K562 (cell line): ENCODE data around the gene NEDD1. TPM values are rescaled to one million over a fixed set of nuclear protein-coding genes. Genes with fewer than 3 reads are reported as not detected.

ENCODE experiments used
- ATAC-seq: fragments of 200-7000 bp; cut with Tn5 transposase; 3 replicates; pipeline ENCODE4 v1.9.1; 2020; ENCODE audit warnings: moderate library complexity
- BruUV-seq: library from RNA; stranded (reverse); fragments of 400-500 nt; replicated peaks from 2 replicates; lab custom pipeline; 2021; lab: Mats Ljungman, UMichigan
- CTCF ChIA-PET: fragments of 300-600 bp; formaldehyde crosslinking; extraction: SDS; loops from one replicate; lab custom pipeline; 2021; ENCODE audit warnings: low intra/inter-chr PET ratio; lab: Yijun Ruan, JAX
- POLR2A ChIA-PET: fragments of 300-600, 350-650 bp; sonication (Branson Sonifier 250); formaldehyde crosslinking; extraction: SDS; loops from one replicate; lab custom pipeline; 2021; ENCODE audit warnings: antibody characterized with exemption, inconsistent platforms; lab: Yijun Ruan, JAX
- DNase-seq, 4 experiments: peaks; one replicate each; pipeline versions ENCODE4 v3.0.0 to v3.0.0-alpha.2; 2011 to 2018; ENCODE audit warnings: low spot score in 3 of 4, mixed read lengths in 3 of 4; ENCODE audit errors: extremely low read depth in 1 of 4
- FAIRE-seq: peaks from 2 replicates; lab custom pipeline; 2011; peaks lifted over from hg19 to GRCh38; lab: Jason Lieb, UNC
- H2AFZ ChIP-seq: 2 replicates; pipeline ENCODE4 v1.6.0; 2011; ENCODE audit warnings: low read depth, low read length, control low read depth, inconsistent platforms
- H3K27ac ChIP-seq: fragments of 200-600 bp; 3 replicates; pipeline ENCODE4 v1.8.0; 2011; ENCODE audit warnings: low read depth, mild to moderate bottlenecking, control low read depth, inconsistent platforms, low read length, moderate library complexity, mixed read lengths; ENCODE audit errors: extremely low read depth
- H3K27me3 ChIP-seq, 2 experiments: fragments of 300-600 bp in 1 of 2; 2 replicates in 1 of 2; 3 replicates in 1 of 2; pipeline versions ENCODE4 v1.6.0 to v1.8.0; 2011; ENCODE audit warnings: inconsistent platforms in 2 of 2, low read length in 2 of 2, mild to moderate bottlenecking in 1 of 2, mixed read lengths in 1 of 2, moderate library complexity in 1 of 2; ENCODE audit not compliant: control insufficient read depth in 2 of 2, insufficient read depth in 2 of 2
- H3K36me3 ChIP-seq: fragments of 300-600 bp; 3 replicates; pipeline ENCODE4 v1.8.0; 2011; ENCODE audit warnings: mild to moderate bottlenecking, low read length, inconsistent platforms; ENCODE audit not compliant: control insufficient read depth, insufficient read depth
- H3K4me1 ChIP-seq, 2 experiments: fragments of 200-600 bp in 1 of 2; replicated peaks in 1 of 2; 2 replicates in 1 of 2; 3 replicates in 1 of 2; pipeline versions ENCODE4 v1.5.1 to v1.8.0; 2011; ENCODE audit warnings: inconsistent platforms in 2 of 2, low read length in 2 of 2, mild to moderate bottlenecking in 1 of 2, mixed read lengths in 1 of 2, moderate library complexity in 1 of 2; ENCODE audit not compliant: control insufficient read depth in 2 of 2, insufficient read depth in 2 of 2
- H3K4me2 ChIP-seq: 2 replicates; pipeline ENCODE4 v1.6.1; 2011; ENCODE audit warnings: low read length, control low read depth, inconsistent platforms, mixed read lengths; ENCODE audit not compliant: insufficient read depth
- H3K4me3 ChIP-seq: fragments of 200-600 bp; sonication (generic), shearing (Covaris generic); 2 replicates; pipeline ENCODE4 v1.5.1; 2016; ENCODE audit warnings: control low read depth, inconsistent platforms
- H3K79me2 ChIP-seq: fragments of 200-600 bp; 3 replicates; pipeline ENCODE4 v1.8.0; 2011; ENCODE audit warnings: low read length, inconsistent platforms; ENCODE audit not compliant: control insufficient read depth, insufficient read depth
- H3K9ac ChIP-seq, 2 experiments: 2 replicates each; pipeline versions ENCODE4 v1.6.0 to v1.6.1; 2011; ENCODE audit warnings: low read depth in 2 of 2, low read length in 2 of 2, control low read depth in 1 of 2, inconsistent platforms in 1 of 2, mild to moderate bottlenecking in 1 of 2, mixed read lengths in 1 of 2; ENCODE audit not compliant: insufficient read depth in 1 of 2
- H3K9me1 ChIP-seq: one replicate; pipeline ENCODE4 v1.6.0; 2011; ENCODE audit warnings: inconsistent platforms, mild to moderate bottlenecking, low read length, moderate library complexity; ENCODE audit not compliant: control insufficient read depth, insufficient read depth
- H3K9me3 ChIP-seq: replicated peaks from 2 replicates; pipeline ENCODE4 v1.5.1; 2011; ENCODE audit warnings: low read depth, low read length, inconsistent platforms; ENCODE audit not compliant: control insufficient read depth, insufficient read depth
- H4K20me1 ChIP-seq: replicated peaks from 2 replicates; pipeline ENCODE4 v1.6.1; 2011; ENCODE audit warnings: low read length, inconsistent platforms, mixed read lengths; ENCODE audit not compliant: control insufficient read depth, insufficient read depth
- GATAD2B ChIP-seq: fragments of 450-650 bp; IDR thresholded peaks from 2 replicates; pipeline ENCODE4 v1.6.1; 2017; ENCODE audit warnings: mild to moderate bottlenecking, borderline replicate concordance
- HDAC1 ChIP-seq, 2 experiments: fragments of 450-650 bp; IDR thresholded peaks; 2 replicates each; pipeline ENCODE4 v1.6.1; 2016 to 2017; ENCODE audit warnings: inconsistent platforms in 1 of 2, mild to moderate bottlenecking in 1 of 2, moderate library complexity in 1 of 2
- HDAC3 ChIP-seq: fragments of 450-650 bp; IDR thresholded peaks from 2 replicates; pipeline ENCODE4 v1.6.1; 2018; ENCODE audit warnings: borderline replicate concordance, mild to moderate bottlenecking, moderate library complexity; ENCODE audit not compliant: partially characterized antibody
- HNRNPK ChIP-seq: fragments of 200-400 bp; formaldehyde crosslinking; IDR thresholded peaks from one replicate; pipeline ENCODE4 v1.6.1; 2018; ENCODE audit warnings: mild to moderate bottlenecking, low read depth, low read length; ENCODE audit not compliant: poor library complexity, severe bottlenecking
- MAFK ChIP-seq: IDR thresholded peaks from 2 replicates; pipeline ENCODE4 v1.6.1; 2011; ENCODE audit warnings: low read length, improper control_type of control experiment
- MCM3 ChIP-seq: fragments of 450-650 bp; IDR thresholded peaks from 2 replicates; pipeline ENCODE4 v1.6.1; 2016
- U2AF1 ChIP-seq: fragments of 200-400 bp; formaldehyde crosslinking; optimal IDR thresholded peaks from 2 replicates; pipeline ENCODE3; 2017; ENCODE audit warnings: mild to moderate bottlenecking, low read depth, low read length, moderate library complexity
- ZNF197 ChIP-seq: fragments of 200-800 bp; sonication (Bioruptor generic); IDR thresholded peaks from 2 replicates; pipeline ENCODE4 v1.6.1; 2016; ENCODE audit warnings: low read depth, missing genetic modification characterization, missing compliant biosample characterization
- ZNF766 ChIP-seq: fragments of 200-800 bp; sonication (Bioruptor generic); conservative IDR thresholded peaks from 2 replicates; pipeline ENCODE4 v1.6.1; 2016; ENCODE audit warnings: missing genetic modification characterization, missing compliant biosample characterization
- WGBS: fragments of 100-300 bp; shearing (Covaris generic); methylation state at CpG from one replicate; pipeline ENCODE4 v1.1.6; 2016; ENCODE audit warnings: low coverage, mixed read lengths; ENCODE audit not compliant: insufficient coverage; ENCODE audit errors: missing lambda C conversion rate; 5-methylcytosine and 5-hydroxymethylcytosine counted together
- in situ Hi-C: fragments of 300-500 bp; cut with MboI; formaldehyde crosslinking; loops from 4 replicates; pipeline ENCODE4 v1.15.0; 2018; ENCODE audit warnings: inconsistent platforms, mixed read lengths
- intact Hi-C: fragments of 100-400 bp; cut with micrococcal nuclease; formaldehyde crosslinking; loops from 2 replicates; pipeline ENCODE4 v1.14.2; 2022
- polyA plus RNA-seq, 8 experiments: library from polyadenylated mRNA; depleted of rRNA in 4 of 8; stranded (reverse) in 5 of 8; unstranded in 3 of 8; fragments of >200 nt; fragmentation: Nextera tagmentation in 2 of 8; fragmentation: Illumina TruSeq in 1 of 8; extraction: Ambion mirVana in 2 of 8; extraction: Trizol in 1 of 8; gene quantifications; 2 replicates each; pipeline versions ENCODE4 v1.2.1 to v1.2.3, GENCODE V29; 2011 to 2014; ENCODE audit warnings: inconsistent platforms in 1 of 8, missing spikeins in 1 of 8
- total RNA-seq, 7 experiments: library from RNA; depleted of rRNA in 6 of 7; stranded (reverse); fragments of >200 nt in 6 of 7; fragmentation: Illumina TruSeq in 2 of 7; extraction: Trizol in 2 of 7; gene quantifications; 2 replicates each; pipeline versions ENCODE4 v1.2.1 to v1.2.3, GENCODE V29; 2011 to 2021; ENCODE audit warnings: low replicate concordance in 1 of 7
- TF ChIP-seq, protein P1 (sequence below): fragments of 250-450 bp; sonication (Bioruptor Pico); IDR thresholded peaks from 2 replicates; pipeline ENCODE4 v1.4.0; 2020
- TF ChIP-seq, protein P2 (sequence below): fragments of 250-450 bp; sonication (Bioruptor Pico); IDR thresholded peaks from 2 replicates; pipeline ENCODE4 v1.8.0; 2021; ENCODE audit warnings: moderate library complexity, mild to moderate bottlenecking, inconsistent platforms
- TF ChIP-seq, protein P3 (sequence below): fragments of 450-650 bp; formaldehyde crosslinking; IDR thresholded peaks from 2 replicates; pipeline ENCODE4 v1.4.0; 2020; ENCODE audit warnings: mild to moderate bottlenecking, moderate library complexity
- TF ChIP-seq, protein P4 (sequence below): fragments of 250-450 bp; sonication (Bioruptor Pico); IDR thresholded peaks from 2 replicates; pipeline ENCODE4 v1.8.0; 2021; ENCODE audit warnings: borderline replicate concordance, mild to moderate bottlenecking, moderate library complexity; ENCODE audit not compliant: poor library complexity, severe bottlenecking

Gene NEDD1
- total and polyA plus RNA-seq, 9 of the 15 experiments (the other 6 are each of a cell fraction or from before 2014, with no cell fraction given), result 7.5 to 29.3 (median 14.8) TPM

GRCh38 chr12:96864335-96864734, 42.7 kb upstream of the NEDD1 start:
- in situ Hi-C loops, result no loop called here
- no peak for TF ChIP-seq HDAC1 (IDR thresholded peaks at IDR 0.05)
- TF ChIP-seq MCM3, result no peak
- TF ChIP-seq ZNF197 (CRISPR knock-in tag), result no peak
- TF ChIP-seq, protein P1, sequence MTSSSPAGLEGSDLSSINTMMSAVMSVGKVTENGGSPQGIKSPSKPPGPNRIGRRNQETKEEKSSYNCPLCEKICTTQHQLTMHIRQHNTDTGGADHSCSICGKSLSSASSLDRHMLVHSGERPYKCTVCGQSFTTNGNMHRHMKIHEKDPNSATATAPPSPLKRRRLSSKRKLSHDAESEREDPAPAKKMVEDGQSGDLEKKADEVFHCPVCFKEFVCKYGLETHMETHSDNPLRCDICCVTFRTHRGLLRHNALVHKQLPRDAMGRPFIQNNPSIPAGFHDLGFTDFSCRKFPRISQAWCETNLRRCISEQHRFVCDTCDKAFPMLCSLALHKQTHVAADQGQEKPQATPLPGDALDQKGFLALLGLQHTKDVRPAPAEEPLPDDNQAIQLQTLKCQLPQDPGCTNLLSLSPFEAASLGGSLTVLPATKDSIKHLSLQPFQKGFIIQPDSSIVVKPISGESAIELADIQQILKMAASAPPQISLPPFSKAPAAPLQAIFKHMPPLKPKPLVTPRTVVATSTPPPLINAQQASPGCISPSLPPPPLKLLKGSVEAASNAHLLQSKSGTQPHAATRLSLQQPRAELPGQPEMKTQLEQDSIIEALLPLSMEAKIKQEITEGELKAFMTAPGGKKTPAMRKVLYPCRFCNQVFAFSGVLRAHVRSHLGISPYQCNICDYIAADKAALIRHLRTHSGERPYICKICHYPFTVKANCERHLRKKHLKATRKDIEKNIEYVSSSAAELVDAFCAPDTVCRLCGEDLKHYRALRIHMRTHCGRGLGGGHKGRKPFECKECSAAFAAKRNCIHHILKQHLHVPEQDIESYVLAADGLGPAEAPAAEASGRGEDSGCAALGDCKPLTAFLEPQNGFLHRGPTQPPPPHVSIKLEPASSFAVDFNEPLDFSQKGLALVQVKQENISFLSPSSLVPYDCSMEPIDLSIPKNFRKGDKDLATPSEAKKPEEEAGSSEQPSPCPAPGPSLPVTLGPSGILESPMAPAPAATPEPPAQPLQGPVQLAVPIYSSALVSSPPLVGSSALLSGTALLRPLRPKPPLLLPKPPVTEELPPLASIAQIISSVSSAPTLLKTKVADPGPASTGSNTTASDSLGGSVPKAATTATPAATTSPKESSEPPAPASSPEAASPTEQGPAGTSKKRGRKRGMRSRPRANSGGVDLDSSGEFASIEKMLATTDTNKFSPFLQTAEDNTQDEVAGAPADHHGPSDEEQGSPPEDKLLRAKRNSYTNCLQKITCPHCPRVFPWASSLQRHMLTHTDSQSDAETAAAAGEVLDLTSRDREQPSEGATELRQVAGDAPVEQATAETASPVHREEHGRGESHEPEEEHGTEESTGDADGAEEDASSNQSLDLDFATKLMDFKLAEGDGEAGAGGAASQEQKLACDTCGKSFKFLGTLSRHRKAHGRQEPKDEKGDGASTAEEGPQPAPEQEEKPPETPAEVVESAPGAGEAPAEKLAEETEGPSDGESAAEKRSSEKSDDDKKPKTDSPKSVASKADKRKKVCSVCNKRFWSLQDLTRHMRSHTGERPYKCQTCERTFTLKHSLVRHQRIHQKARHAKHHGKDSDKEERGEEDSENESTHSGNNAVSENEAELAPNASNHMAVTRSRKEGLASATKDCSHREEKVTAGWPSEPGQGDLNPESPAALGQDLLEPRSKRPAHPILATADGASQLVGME (CRISPR knock-in tag), result no peak
- TF ChIP-seq MAFK, result no peak
- no peak for TF ChIP-seq ZNF766 (CRISPR knock-in tag)
- TF ChIP-seq HDAC3, result no peak
- TF ChIP-seq, protein P2, sequence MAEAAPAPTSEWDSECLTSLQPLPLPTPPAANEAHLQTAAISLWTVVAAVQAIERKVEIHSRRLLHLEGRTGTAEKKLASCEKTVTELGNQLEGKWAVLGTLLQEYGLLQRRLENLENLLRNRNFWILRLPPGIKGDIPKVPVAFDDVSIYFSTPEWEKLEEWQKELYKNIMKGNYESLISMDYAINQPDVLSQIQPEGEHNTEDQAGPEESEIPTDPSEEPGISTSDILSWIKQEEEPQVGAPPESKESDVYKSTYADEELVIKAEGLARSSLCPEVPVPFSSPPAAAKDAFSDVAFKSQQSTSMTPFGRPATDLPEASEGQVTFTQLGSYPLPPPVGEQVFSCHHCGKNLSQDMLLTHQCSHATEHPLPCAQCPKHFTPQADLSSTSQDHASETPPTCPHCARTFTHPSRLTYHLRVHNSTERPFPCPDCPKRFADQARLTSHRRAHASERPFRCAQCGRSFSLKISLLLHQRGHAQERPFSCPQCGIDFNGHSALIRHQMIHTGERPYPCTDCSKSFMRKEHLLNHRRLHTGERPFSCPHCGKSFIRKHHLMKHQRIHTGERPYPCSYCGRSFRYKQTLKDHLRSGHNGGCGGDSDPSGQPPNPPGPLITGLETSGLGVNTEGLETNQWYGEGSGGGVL (CRISPR knock-in tag), result no peak
- TF ChIP-seq, protein P3, sequence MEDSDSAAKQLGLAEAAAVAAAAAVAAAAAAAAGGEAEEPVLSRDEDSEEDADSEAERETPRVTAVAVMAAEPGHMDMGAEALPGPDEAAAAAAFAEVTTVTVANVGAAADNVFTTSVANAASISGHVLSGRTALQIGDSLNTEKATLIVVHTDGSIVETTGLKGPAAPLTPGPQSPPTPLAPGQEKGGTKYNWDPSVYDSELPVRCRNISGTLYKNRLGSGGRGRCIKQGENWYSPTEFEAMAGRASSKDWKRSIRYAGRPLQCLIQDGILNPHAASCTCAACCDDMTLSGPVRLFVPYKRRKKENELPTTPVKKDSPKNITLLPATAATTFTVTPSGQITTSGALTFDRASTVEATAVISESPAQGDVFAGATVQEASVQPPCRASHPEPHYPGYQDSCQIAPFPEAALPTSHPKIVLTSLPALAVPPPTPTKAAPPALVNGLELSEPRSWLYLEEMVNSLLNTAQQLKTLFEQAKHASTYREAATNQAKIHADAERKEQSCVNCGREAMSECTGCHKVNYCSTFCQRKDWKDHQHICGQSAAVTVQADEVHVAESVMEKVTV (CRISPR knock-in tag), result no peak
- no peak for TF ChIP-seq HNRNPK
- no peak for TF ChIP-seq GATAD2B
- no peak for TF ChIP-seq U2AF1
- TF ChIP-seq, protein P4, sequence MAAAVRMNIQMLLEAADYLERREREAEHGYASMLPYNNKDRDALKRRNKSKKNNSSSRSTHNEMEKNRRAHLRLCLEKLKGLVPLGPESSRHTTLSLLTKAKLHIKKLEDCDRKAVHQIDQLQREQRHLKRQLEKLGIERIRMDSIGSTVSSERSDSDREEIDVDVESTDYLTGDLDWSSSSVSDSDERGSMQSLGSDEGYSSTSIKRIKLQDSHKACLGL, result no peak

More at GRCh38 chr12:96864335-96864734, 42.7 kb upstream of the NEDD1 start:
- H3K4me1 ChIP-seq, result no peaks in the 10 kb centered on the region
- no peak overlapping the region for H3K27ac ChIP-seq
- ChIA-PET POLR2A (interaction anchor here (1.2 kb wide), 1 partner anchor 14 kb away, joined by 4 read pairs; no protein-coding TSS in a partner anchor), CTCF (no interaction called here)
- no peaks in the 10 kb centered on the region for H3K9me1 ChIP-seq
- H3K4me3 ChIP-seq, result no peak overlapping the region
- DNase-seq (no peak), FAIRE-seq (no peak), ATAC-seq (no peak)
- H3K36me3 ChIP-seq, result no peaks in the 10 kb centered on the region
- no peak overlapping the region for H3K9ac ChIP-seq
- WGBS, result 0% methylated on average over 4 of the region's 4 CpGs
- BruUV-seq, result no TSS peak
- H3K27me3 ChIP-seq, result no peaks in the 10 kb centered on the region
- no peaks in the 10 kb centered on the region for H4K20me1 ChIP-seq
- H3K9me3 ChIP-seq, result no peaks in the 10 kb centered on the region
- no peak overlapping the region for H2AFZ ChIP-seq
- intact Hi-C loops, result no loop called here
- no peaks in the 10 kb centered on the region for H3K79me2 ChIP-seq
- no peak overlapping the region for H3K4me2 ChIP-seq
